Glomerular endothelial cell (primary cell): ENCODE measurements around the gene MGRN1. TPM values are rescaled to one million over a fixed set of nuclear protein-coding genes. Genes with fewer than 3 reads are reported as not detected.
A peak's percentile ranks its signal among the peaks of the same experiment; 100 is the strongest.
"Not testable (repeated sequence)": the region's sequence is repeated elsewhere in the genome, so short reads cannot be mapped to it uniquely, and the experiment has no call there.

Source experiments
- DNase-seq: peaks from one replicate; pipeline ENCODE4 v3.0.0-alpha.2; 2011; ENCODE audit warnings: low read depth, low spot score; ENCODE audit errors: extremely low read depth
- total RNA-seq: library from RNA; depleted of rRNA; stranded (reverse); fragments of >200 nt; gene quantifications from 2 replicates; pipeline ENCODE4 v1.2.3, GENCODE V29; 2015

The MGRN1 gene
- total RNA-seq, 1 donor from 2014 or later = 87.1 TPM

- DNase-seq = no peak
These were observed 98.6 kb downstream of the MGRN1 start for GRCh38 chr16:4723071-4723767.

GRCh38 chr16:4724661-4725270 is 100.1 kb downstream of the MGRN1 start:
- no peak for DNase-seq

- no peak for DNase-seq
These were observed 102.0 kb downstream of the MGRN1 start for GRCh38 chr16:4726616-4727015.

- no peak for DNase-seq
These were observed 104.0 kb downstream of the MGRN1 start for GRCh38 chr16:4728676-4729075.

- DNase-seq = no peak
These were observed 105.2 kb downstream of the MGRN1 start for GRCh38 chr16:4729876-4730275.

- no peak for DNase-seq
These were observed 108.7 kb downstream of the MGRN1 start for GRCh38 chr16:4733211-4733742.

GRCh38 chr16:4733747-4734062 is 109.1 kb downstream of the MGRN1 start:
- no peak for DNase-seq

- peak; percentile 69 for DNase-seq
These were observed 109.6 kb downstream of the MGRN1 start, which contains the start of the genes ANKS3 and DNAAF8 for GRCh38 chr16:4734063-4734729. ANKS3 (minus strand) TSS chr16:4734271; CDS start chr16:4730149, 4,122 bp downstream. DNAAF8 (plus strand) TSS chr16:4734537; CDS start chr16:4736515, 1,978 bp downstream.

- DNase-seq = no peak
These were observed 110.3 kb downstream of the MGRN1 start for GRCh38 chr16:4734730-4735535.

GRCh38 chr16:4736546-4736945 is 111.9 kb downstream of the MGRN1 start:
- no peak for DNase-seq

- no peak for DNase-seq
These were observed 112.9 kb downstream of the MGRN1 start for GRCh38 chr16:4737545-4737944.

- not testable (repeated sequence) for DNase-seq
These were observed 113.7 kb downstream of the MGRN1 start for GRCh38 chr16:4738370-4738769.

Other genes starting within 250 kb of the MGRN1 start
- gene CORO7, start 208.2 kb upstream of the MGRN1 start, total RNA-seq = 79.0 and 96.6 TPM in 2 replicates
- 35.2 and 39.8 TPM in 2 replicates for gene DNAJA3, start 199.0 kb upstream of the MGRN1 start, total RNA-seq
- 48.4 and 51.2 TPM in 2 replicates for gene NMRAL1, start 150.2 kb upstream of the MGRN1 start, total RNA-seq
- 128 and 147 TPM in 2 replicates for gene HMOX2, start 148.4 kb upstream of the MGRN1 start, total RNA-seq
- 24.6 and 27.4 TPM in 2 replicates for gene CDIP1, start 86.1 kb upstream of the MGRN1 start, total RNA-seq
- gene C16orf96, start 68.5 kb upstream of the MGRN1 start, total RNA-seq = not detected in 2 replicates
- 9.9 and 19.7 TPM in 2 replicates for gene UBALD1, start 9.9 kb upstream of the MGRN1 start, total RNA-seq
- gene NUDT16L1, start 68.7 kb downstream of the MGRN1 start, total RNA-seq = 32.9 and 36.5 TPM in 2 replicates
- gene ANKS3, start 109.4 kb downstream of the MGRN1 start, total RNA-seq = 15.5 and 16.6 TPM in 2 replicates
- gene DNAAF8, start 109.7 kb downstream of the MGRN1 start, total RNA-seq = 0.68 and 1.8 TPM in 2 replicates
- gene ZNF500, start 142.3 kb downstream of the MGRN1 start, total RNA-seq = 8.7 and 11.3 TPM in 2 replicates
- gene SEPTIN12, start 163.5 kb downstream of the MGRN1 start, total RNA-seq = not detected in 2 replicates
- not detected in 2 replicates for gene SMIM22, start 170.5 kb downstream of the MGRN1 start, total RNA-seq
- gene ROGDI, start 177.8 kb downstream of the MGRN1 start, total RNA-seq = 22.4 and 31.1 TPM in 2 replicates
- gene GLYR1, start 222.5 kb downstream of the MGRN1 start, total RNA-seq = 50.8 and 57.7 TPM in 2 replicates
- gene UBN1, start 222.7 kb downstream of the MGRN1 start, total RNA-seq = 41.1 and 50.1 TPM in 2 replicates